A673 (cell line): ENCODE results near the gene APC2.

Experiments used
- CTCF ChIP-seq: fragments of 300-800, 200-600 bp; sonication (generic); conservative IDR thresholded peaks from 2 replicates; pipeline ENCODE4 v1.5.1; 2017; ENCODE audit warnings: low read depth, mild to moderate bottlenecking, antibody characterized with exemption, low read length, moderate library complexity, mixed read lengths
- EZH2 ChIP-seq: fragments of 200-600 bp; sonication (generic); IDR thresholded peaks from 2 replicates; pipeline ENCODE4 v1.6.1; 2017; ENCODE audit warnings: borderline replicate concordance, low read depth, mild to moderate bottlenecking, mixed read lengths, antibody characterized with exemption, low read length; ENCODE audit not compliant: poor library complexity, severe bottlenecking

DNA sequence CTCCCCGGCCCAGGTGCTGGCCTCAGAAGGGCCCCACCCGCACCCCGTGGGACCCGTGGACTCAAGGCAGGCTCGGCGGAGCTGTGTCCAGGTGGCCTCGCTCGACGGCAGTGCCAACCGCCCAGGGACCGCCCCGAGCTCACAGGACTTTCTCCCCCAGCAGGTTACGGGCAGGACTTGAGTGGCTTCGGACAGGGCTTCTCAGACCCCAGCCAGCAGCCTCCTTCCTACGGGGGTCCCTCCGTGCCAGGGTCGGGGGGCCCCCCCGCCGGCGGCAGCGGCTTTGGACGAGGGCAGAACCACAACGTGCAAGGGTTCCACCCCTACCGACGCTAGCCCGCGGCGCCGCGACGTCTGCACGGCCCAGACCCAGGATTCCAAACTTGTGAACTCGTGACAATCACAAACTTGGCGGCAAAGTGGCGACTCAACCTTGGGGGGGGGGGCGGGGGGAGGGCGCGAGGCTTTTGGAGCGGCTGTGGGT is 15.3 kb upstream of the APC2 start:
- no peak for TF ChIP-seq CTCF
- no peak for TF ChIP-seq EZH2
